HS-27A (cell line): ENCODE results near the gene LMOD2.
"Not testable (repeated sequence)": the region's sequence is repeated elsewhere in the genome, so short reads cannot be mapped to it uniquely, and the experiment has no call there.

ENCODE experiments used
- DNase-seq: peaks from one replicate; pipeline ENCODE4 v3.0.0-alpha.2; 2012; ENCODE audit warnings: low read depth, missing footprints

Gene LMOD2

GRCh38 chr7:123655614-123656013, at the start of gene LMOD2:
Gene LMOD2, plus strand, starts transcription at chr7:123655866. Its CDS starts 98 bp downstream, at chr7:123655964.
- DNase-seq, result no peak

- no peak for DNase-seq
Observed at GRCh38 chr7:123607423-123607975, 48.2 kb upstream of the LMOD2 start.

GRCh38 chr7:123608991-123609882, 46.4 kb upstream of the LMOD2 start:
- DNase-seq, result no peak

GRCh38 chr7:123609883-123610239, 45.8 kb upstream of the LMOD2 start:
- DNase-seq, result no peak

- no peak for DNase-seq
Observed at GRCh38 chr7:123612024-123612423, 43.6 kb upstream of the LMOD2 start.

- DNase-seq, result no peak
Observed at GRCh38 chr7:123615344-123615743, 40.3 kb upstream of the LMOD2 start.

GRCh38 chr7:123616223-123616622, 39.4 kb upstream of the LMOD2 start:
- no peak for DNase-seq

- DNase-seq, result no peak
Observed at GRCh38 chr7:123621707-123622106, 34.0 kb upstream of the LMOD2 start.

- DNase-seq, result no peak
Observed at GRCh38 chr7:123622660-123623386, 32.8 kb upstream of the LMOD2 start.

- DNase-seq, result peak; percentile 23
Observed at GRCh38 chr7:123624527-123625183, 31.0 kb upstream of the LMOD2 start.

- no peak for DNase-seq
Observed at GRCh38 chr7:123625254-123625653, 30.4 kb upstream of the LMOD2 start.

- DNase-seq, result no peak
Observed at GRCh38 chr7:123627851-123628250, 27.8 kb upstream of the LMOD2 start.

GRCh38 chr7:123628829-123629228, 26.8 kb upstream of the LMOD2 start:
- no peak for DNase-seq

- no peak for DNase-seq
Observed at GRCh38 chr7:123629281-123629680, 26.4 kb upstream of the LMOD2 start.

GRCh38 chr7:123632808-123633207, 22.9 kb upstream of the LMOD2 start:
- no peak for DNase-seq

- DNase-seq, result peak; percentile 23
Observed at GRCh38 chr7:123633553-123633952, 22.1 kb upstream of the LMOD2 start.

- not testable (repeated sequence) for DNase-seq
Observed at GRCh38 chr7:123634011-123634573, 21.6 kb upstream of the LMOD2 start.

- no peak for DNase-seq
Observed at GRCh38 chr7:123635551-123636359, 19.9 kb upstream of the LMOD2 start.

GRCh38 chr7:123637203-123637602, 18.5 kb upstream of the LMOD2 start:
- DNase-seq, result no peak

- DNase-seq, result no peak
Observed at GRCh38 chr7:123637878-123638277, 17.8 kb upstream of the LMOD2 start.

GRCh38 chr7:123639631-123640030, 16.0 kb upstream of the LMOD2 start:
- DNase-seq, result no peak
